Measurements from ENCODE around the gene PLEKHM3.

The PLEKHM3 gene, protein sequence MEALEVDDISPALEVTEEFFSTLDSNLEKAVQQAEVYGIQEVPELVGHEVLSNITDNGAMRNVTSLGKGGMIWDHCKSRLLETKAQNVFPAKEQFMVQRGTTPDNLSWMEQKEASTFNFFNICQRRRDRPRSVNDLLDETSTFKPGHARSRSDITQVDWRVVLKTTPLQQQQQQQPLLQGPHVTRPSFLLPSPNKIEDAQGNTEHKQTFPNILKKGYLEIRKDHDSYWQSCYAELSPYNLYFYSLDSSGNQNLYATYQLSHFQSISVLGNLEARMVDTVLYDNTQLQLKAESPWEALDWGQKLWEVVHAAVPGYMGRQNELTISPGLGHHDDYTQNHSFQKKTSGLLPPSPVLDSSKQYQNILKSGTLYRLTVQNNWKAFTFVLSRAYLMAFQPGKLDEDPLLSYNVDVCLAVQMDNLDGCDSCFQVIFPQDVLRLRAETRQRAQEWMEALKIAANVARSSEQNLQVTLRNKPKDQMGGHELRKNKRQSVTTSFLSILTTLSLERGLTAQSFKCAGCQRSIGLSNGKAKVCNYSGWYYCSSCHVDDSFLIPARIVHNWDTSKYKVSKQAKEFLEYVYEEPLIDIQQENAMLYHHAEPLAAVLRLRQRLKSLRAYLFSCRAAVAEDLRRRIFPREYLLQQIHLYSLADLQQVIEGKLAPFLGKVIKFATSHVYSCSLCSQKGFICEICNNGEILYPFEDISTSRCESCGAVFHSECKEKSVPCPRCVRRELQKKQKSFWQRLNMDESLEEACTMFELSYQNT

DNA sequence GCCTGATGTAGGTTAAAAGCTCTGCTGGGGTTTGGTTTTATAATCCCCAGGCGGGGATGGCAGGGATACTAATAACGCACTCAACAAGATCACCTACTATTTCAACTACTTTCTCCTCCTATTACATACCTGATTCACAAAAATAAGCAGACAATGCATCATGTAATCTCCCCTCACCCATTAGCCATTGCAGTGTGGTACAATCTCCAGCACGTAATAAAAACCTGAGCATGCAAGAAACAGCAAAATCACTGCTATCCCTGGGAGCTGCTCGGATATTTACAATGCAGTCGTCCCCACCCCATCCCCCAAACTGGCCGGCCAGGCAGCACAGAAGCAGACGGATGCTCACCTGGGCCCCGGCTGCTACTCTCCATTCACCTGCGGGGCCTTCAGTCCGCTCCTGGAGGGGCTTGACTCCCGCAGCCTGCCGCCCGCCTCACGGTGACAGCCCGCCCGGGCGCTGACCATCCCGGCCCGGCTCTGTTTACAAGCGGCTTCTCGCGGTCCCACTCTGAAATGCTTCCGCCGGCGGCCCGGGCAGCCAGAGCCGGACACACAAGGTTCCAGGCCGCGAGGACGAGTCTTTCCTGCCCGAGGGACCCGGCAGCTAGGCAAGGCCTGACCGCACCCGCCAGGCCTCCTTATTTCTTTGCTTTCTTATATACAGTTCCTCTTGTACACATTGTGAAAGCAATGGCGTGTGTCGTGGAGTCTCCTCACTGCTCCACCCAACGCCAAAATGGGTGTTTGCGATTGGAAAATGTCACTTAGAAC is at the start of gene PLEKHM3:
PLEKHM3 (minus strand) TSS at position 491 of the 777 bp plus-strand sequence. CDS start 23,888 bp downstream, outside the sequence.
- DNase-seq, result peak; percentile 41 to 68 (median 48)

DNA sequence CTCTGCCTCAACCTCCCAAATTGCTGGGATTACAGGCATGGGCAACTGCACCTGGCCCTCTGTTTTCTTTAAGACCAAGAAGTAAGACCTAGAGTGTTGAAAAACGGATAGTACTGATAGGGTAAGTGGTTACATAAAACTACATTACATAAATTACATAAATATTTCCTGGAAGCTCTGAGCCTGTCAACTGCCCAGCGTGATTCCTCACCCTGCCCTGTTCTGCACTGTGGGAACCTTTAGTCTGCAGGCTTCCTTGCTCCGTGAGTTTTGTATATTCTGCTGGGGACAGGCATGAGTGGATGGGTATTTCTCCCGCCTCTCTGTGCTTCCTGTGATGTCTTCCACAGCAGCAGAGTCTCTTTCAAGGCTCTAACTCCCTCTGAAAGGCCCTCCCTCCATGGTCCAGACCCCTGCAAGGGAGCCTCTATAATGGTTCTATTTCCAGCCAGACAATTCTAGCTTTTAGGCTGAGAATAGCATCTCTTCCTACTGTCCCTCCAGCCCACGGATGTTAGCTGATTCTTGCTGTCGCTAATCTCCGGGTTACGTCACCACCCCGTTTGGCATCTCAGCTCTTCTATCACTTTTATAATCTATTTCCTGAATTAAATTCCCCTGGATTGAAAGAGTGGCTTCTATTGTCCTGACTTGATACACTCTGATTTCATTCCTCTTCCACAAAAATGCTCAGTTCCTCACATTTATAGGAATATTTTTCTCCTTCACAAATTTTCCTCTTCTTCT is 49.5 kb upstream of the PLEKHM3 start:
- DNase-seq, result no peak

DNA sequence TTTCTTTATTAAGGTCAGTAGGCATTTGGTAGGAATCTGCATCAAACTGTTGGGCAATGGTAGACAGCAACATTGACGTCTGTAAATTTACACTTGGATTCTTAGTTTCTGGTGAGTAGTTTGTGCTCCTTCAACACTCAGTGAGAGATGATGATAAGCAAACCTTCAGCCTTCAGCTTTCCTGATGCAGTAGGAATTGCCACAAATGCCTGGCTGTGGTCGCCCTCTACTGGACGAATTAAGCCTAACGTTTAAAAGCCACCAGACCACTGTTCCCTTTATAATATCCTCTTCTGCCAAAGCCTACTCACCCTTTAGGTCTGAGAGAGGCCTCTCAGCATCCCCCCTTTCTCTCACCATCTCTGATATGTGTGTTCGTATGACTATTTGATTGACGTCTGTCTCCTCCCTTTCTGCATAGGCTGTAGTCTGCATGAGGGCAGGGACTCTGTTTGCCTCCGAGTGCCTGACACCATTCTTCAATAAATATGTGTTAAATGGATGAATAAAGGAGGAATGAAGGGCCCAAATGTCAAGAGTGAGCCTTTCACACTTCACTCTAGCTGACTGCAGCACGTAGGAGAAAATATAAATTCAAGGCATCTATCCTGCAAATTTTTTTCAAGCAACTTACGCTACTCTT is 47.0 kb upstream of the PLEKHM3 start:
- DNase-seq, result peak; percentile 2 to 17 (median 10)

DNA sequence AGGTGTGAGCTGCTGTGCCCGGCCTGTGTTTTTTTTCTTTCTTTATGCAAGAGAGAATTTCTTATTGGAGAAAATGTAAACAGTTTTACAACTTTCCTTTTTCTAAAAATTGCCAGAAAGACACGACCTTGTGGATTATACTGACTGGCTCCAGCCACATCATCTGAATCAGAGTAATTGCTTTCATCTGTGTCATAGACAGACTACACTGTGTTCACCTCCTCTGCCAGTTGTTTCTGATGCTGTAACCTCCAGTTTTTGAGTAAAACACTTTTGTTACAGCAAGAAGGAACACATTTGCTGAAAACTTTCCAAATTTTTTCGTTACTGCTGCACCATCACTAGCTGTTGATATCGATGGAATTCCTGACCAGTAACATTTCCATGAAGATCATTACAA is 43.9 kb upstream of the PLEKHM3 start:
- no peak for DNase-seq

DNA sequence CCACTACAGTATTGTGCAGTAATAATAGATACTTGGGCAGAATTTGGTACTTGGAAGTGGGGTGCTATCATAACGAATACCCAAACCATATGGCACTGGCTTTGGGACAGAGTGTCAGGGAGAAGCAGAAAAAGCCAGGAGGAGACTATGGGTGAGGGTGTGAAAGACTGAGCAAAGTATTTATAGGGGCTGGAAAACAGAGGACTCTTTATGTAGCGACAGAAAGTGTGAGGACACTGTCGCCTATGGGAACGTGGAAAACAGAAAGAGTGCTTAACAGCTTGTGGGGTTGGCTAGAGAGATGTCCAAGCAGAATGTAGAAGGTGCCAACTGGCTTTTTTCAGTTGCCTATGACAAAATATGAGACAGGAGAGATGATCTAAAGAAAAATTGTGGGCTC is 40.7 kb upstream of the PLEKHM3 start:
- DNase-seq, result no peak

DNA sequence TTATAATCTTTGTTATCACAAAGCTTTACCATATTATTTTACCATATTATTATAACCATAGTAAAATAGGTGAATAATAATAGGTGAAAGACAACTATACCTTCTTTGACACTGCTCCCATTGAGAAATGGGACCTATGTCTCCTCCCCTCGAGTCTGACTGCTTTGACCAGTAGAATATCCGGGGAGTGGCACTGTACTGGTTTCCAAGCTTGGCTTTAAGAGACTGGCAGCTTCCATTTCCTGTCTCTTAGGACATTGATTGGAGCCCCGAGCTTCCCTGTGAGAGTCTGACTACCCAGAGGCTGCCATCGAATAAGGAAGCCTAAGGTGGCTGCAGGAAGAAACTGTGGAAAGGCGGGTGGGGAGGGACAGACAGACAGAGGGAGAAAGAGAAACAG is 40.1 kb upstream of the PLEKHM3 start:
- no peak for DNase-seq

DNA sequence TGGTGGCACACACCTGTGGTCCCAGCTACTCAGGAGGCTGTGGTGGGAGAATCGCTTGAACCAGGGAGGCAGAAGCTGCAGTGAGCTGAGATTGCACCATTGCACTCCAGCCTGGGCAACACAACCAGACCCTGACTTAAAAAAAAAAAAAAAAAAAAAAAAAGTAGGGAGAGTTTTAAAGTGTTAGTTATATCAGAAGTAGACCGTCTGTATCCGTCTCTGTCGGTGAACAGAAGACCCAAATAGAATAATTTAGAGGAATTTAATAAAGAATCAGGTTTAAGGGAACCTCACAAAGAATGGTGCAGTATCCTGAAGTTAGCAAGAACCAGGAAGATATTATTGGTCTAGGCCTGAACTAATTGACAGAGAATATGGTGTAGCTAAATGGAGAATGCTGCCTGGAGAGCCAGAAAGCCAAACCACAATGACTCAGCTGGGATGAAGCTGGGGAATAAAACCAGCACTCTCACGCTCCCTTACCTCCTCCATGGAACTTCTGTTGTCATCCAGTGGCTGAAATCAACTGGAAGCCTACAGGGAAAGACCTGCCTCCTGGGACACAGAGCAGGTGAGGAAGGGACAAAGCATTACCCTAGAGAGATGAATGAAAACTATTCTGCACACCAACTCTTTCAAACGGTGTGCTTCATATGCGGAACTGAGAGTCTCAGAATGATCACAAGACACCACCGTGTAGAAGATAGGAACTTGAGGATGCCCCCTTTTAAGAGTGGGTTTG is 39.1 kb upstream of the PLEKHM3 start:
- DNase-seq, result no peak

DNA sequence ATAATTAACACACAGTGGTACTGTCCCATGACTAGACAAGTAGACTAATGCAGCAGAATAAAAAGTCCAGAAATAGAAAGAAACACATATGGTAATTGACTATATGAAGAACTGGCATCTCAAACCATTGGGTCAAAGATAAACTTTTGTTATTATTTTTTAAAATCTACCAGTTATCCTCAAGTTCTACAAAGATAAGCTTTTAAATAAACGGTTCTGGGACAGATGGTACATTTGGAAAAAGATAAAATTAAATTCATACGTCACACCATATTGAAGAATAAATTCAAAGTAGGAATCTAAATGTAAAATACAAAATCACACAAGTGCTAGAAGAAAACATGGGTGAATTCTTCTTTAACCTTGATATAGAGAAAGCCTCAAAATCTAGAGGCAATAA is 37.6 kb upstream of the PLEKHM3 start:
- DNase-seq, result no peak

DNA sequence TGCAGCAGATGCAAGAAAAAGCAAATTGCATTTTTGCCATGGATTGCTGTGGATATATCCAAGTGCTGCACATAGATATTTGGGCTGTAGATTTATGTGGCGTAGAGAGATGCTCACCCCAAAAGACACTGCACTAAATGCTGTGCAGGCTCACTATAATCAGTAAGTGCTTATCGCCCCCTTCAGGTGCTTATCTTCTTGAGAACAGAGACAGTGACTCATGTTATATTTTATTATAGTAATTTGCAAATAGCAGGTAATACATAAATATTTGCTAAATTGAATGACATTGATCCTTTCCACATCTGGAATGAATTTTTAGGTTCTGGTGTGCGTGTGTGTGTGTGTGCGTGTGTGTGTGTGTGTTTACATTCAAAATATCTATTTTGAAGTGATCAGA is 36.8 kb upstream of the PLEKHM3 start:
- no peak for DNase-seq

DNA sequence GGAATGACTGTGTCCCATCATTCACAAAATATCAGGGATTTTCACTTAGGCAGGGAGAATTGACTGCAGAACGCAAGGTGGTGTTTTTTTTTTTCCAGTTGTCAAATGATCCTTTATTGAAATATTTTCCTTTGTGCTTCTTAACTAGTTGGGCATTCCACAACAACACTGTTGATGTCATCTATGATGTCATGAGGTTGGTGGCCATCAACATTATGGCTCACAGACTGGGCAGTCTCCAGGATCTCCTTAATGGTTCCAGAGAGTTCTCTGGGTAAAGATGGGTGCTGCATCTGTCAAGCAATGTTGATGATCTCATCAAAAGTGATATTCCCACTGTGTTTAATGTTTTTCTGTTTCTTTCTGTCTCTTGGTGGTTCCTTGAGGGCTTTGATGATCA is 31.8 kb upstream of the PLEKHM3 start:
- no peak for DNase-seq

DNA sequence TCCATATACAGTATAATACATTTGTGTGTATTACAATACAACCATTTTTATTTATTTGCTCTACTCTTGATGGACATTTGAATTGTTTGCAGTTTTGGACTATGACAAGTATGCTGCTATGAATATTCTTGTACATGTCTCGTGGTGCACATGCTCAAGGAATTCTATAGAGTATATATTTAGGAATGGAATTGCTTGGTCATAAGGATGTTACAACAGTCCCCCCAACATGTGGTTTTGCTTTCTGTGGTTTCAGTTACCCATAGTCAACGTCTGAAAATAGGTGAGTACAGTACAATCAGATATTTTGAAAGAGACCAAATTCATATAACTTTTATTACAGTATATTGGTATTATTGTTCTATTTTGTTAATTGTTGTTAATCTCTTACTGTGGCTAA is 24.1 kb upstream of the PLEKHM3 start:
- no peak for DNase-seq

DNA sequence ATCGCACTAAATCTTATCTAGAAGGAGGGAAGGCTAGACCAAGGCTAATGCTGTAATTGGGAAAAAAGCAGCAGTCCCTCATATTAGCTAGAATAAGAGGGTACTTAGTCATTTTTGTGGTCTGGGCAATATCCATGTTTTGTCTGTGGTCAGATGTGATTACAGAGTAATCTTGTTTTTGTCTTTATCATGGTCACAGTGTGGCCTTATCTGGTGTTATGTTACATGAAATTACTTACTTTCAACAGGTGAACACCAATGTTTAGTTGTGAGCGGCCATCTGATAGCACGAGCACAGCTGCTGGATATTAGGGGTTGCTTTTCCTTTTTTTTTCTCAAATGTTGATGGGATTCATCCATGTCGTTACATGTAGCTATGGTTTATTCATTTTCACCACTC is 23.7 kb upstream of the PLEKHM3 start:
- DNase-seq, result no peak

DNA sequence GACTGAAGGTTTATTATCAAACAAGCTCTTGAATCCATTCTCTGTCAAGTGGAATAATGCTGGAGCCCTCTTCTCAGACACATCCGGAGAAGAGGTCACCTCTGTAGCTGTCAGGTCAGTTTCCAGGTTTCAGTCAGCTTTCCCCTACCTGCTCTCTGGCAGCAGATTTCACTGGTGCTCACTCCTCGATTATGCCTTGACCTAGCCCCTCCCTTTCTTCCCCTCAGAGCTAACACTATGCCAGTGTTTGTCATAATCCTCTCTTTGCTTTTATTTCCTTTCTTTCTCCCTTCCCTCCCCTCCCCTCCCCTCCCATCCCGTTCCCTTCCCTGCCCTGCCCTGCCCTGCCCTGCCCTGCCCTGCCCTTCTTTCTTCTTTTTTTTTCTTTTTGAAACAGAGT is 22.5 kb upstream of the PLEKHM3 start:
- no peak for DNase-seq

DNA sequence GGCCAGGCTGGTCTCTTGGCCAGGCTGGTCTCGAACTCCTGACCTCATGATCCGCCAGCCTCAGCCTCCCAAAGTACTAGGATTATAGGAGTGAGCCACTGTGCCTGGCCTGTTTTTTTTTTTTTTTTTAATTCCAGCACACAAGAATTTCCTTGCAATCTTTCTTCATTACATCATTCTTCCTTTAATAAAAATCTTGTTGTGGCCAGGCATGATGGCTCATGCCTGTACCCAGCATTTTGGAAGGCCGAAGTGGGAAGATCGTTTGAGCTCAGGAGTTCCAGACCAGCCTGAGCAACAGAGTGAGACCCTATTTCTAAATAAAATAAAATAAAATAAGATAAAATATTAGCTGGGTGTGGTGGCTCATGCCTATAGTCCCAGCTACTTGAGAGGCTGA is 21.4 kb upstream of the PLEKHM3 start:
- no peak for DNase-seq

DNA sequence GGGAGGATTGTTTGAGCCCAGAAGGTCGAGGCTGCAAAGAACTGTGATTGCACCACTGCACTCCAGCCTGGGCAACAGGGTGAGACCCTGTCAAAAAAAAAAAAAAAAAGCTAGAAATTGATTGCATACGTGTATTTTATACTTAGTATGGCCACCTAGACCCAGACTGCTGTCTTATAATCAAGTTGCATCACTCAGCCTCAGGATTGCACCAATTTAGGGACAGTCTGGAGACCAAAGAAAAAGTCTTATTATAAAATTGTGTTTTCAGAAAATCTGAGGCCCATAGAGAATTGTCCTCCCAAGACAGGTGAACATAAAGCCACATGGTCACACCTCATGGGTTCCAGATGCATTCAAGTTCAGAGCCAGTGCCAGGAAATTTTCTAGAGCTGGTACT is 17.1 kb upstream of the PLEKHM3 start:
- no peak for DNase-seq

DNA sequence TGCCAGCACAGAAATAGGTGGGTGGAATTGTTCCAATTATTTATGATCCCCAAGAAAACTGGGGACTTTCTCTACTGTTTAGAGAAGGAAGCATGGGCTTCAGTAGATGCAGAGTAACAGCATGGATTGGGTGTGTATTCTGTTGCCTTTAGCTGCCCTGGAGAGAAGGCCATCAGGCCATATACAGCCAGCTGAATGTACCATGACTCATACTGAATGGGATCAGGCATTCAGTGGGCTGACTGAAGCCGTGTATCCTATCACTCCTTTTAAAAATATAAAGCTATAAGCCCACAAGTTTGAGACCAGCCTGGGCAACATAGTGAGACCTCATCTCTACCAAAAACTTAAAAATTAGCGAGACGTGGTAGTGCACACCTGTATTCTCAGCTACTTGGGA is 16.7 kb upstream of the PLEKHM3 start:
- no peak for DNase-seq

DNA sequence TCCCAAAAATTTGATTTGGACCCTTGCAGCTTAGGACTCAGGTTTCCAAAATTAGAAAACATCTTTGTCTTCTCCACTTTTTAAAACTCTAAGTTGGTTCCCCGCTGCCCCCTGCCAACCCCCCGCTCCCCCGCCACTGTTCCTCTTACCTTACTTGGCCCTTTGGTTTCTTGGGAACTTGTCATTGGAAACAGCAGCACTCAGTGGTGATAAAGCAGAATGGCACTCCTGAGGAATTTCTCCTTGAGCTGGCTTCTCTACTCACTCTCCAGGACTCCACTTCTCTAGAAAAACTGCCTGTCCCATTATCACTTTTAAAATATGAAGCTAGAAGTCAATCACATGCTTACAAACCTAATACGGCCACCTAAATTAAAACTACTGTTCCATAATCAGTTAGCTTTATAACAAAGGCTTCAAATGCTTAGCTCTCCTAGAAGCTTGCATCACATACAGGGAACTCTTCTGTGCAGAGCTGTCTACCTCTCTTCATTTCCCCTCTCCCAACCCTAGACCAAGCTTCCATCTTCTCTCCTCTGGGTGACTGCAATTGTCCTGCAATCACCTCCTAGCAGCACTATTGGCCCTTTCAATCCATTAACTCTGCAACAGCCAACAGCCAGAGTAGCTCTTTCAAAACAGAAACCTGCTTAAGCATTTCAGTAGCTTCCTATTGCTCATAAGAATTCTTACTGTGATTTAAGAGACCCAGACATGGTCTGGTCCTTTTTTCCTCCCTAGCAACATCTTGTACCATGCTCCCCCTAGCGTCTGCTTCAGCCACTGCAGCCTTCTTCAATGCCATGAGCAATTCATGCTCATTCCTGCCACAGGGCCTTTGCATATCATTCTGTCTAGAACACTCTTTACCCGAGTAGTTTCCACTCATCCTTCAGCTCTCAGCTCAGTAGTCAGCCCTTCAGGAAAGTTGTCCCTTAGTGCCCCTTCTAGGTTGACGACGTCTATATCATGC is 15.2 kb upstream of the PLEKHM3 start:
- peak; percentile 3 to 58 (median 26) for DNase-seq

DNA sequence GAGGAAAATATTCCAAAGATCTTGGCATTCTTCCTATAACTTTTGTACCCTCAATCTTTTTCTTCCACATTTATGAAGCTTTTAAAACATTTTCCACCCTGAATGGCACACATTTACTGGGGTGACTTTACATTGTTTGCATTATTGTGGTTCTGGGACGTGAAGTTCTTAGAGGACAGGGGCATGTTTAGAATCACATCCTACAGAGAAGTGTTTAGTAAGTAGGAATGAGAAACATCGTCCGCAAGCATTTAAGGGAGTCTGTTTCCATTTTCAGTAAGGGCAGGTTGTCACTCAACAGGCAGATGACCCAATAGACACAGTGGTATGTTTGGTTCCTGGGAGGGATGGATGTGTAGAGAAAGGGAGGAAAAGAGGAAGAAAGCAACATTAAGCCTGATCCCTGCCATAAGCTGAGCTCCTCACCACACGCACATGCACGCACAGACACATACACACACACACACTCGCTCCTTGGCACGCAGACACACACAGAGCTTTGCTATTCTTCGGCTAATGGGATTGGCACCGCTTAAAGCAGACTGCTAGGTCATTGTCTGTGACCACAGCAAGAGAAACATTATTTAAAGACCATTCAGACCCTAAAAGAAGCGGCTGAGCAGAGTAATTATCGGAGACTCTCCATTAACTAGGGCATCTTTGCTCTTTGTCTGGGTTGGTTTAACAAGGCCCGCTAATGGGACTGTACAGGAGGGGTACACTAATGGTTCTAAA is 14.2 kb upstream of the PLEKHM3 start:
- no peak for DNase-seq
